ENCODE results near the gene RBMS3. TPM values are rescaled to one million over a fixed set of nuclear protein-coding genes. Genes with fewer than 3 reads are reported as not detected.

Gene RBMS3
- total RNA-seq, 4 donors from 2014 or later = 2.8 to 77.6 (median 13.7) TPM

DNA sequence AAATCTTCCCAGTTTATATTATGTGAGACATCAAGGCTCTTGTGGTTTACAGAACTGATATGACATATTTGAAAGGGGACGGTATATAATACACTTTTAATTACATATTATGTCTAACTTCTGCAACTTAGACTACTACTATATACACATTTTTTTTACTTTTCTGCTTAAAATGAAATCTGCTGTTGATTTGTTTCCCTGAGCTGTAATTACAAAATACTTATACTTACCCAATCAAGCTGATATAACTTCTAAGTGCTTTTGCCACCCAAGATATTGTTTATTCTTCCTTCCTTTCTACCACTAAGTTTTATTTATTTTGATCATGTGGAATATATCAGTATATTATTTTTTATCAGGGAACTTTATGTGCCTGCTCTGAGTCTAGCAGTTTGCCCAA, 671.6 kb downstream of the RBMS3 start:
- no peaks in the 10 kb centered on the region for H3K27me3 ChIP-seq
- H3K4me3 ChIP-seq = no peak overlapping the region
- H3K36me3 ChIP-seq = no peaks in the 10 kb centered on the region
- no peak overlapping the region for H3K27ac ChIP-seq
- H3K4me1 ChIP-seq = no peaks in the 10 kb centered on the region
- no peak for DNase-seq
- H3K9me3 ChIP-seq = no peaks in the 10 kb centered on the region
- TF ChIP-seq POLR2A (IDR thresholded peaks at IDR 0.05) = no peak
- TF ChIP-seq, protein P1, sequence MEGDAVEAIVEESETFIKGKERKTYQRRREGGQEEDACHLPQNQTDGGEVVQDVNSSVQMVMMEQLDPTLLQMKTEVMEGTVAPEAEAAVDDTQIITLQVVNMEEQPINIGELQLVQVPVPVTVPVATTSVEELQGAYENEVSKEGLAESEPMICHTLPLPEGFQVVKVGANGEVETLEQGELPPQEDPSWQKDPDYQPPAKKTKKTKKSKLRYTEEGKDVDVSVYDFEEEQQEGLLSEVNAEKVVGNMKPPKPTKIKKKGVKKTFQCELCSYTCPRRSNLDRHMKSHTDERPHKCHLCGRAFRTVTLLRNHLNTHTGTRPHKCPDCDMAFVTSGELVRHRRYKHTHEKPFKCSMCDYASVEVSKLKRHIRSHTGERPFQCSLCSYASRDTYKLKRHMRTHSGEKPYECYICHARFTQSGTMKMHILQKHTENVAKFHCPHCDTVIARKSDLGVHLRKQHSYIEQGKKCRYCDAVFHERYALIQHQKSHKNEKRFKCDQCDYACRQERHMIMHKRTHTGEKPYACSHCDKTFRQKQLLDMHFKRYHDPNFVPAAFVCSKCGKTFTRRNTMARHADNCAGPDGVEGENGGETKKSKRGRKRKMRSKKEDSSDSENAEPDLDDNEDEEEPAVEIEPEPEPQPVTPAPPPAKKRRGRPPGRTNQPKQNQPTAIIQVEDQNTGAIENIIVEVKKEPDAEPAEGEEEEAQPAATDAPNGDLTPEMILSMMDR (IDR thresholded peaks at IDR 0.05) = no peak

DNA sequence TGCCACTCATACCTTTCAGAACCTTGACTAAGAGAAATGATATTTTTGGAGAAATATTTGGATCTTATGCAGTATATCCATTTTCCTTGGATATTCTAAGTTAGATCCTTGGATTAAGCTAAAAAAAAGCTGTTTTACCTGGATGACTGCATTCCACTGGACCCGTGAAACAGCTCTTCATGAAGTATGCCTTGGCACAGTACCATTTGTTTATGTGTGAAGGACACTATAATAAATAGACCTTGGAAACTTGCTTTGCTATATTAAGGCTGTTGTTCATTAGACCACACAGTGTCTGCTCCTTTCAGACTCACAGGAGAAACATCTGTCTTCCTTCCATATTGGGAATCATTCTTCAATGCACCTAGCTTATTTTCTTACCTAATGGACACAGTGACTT, 674.5 kb downstream of the RBMS3 start:
- H3K27me3 ChIP-seq = no peaks in the 10 kb centered on the region
- TF ChIP-seq, protein P1 (IDR thresholded peaks at IDR 0.05) = no peak
- TF ChIP-seq POLR2A (IDR thresholded peaks at IDR 0.05) = no peak
- no peak overlapping the region for H3K27ac ChIP-seq
- H3K9me3 ChIP-seq = no peaks in the 10 kb centered on the region
- H3K4me3 ChIP-seq = no peak overlapping the region
- no peaks in the 10 kb centered on the region for H3K36me3 ChIP-seq
- H3K4me1 ChIP-seq = no peaks in the 10 kb centered on the region
- no peak for DNase-seq

DNA sequence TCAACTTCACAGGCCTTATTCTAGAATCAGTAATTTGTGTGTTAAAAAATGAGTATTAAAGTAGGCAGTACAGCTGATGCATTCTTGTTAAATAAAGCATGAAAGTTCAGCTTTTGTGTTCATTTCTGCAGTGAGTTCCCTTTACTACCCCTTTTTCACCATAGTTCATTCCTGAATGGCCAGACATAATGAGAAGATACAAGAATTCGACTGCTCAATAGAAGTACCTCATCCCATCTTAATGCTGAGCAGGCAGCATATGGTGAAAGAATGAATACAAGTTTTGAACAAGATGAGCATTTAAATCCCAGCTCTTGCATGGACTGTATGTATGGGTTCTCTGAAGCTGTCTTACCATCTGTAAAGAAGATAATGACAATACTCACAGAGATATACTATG, 677.9 kb downstream of the RBMS3 start:
- TF ChIP-seq POLR2A (IDR thresholded peaks at IDR 0.05) = no peak
- TF ChIP-seq, protein P1 (IDR thresholded peaks at IDR 0.05) = no peak
- H3K27me3 ChIP-seq = no peaks in the 10 kb centered on the region
- no peak overlapping the region for H3K4me3 ChIP-seq
- H3K9me3 ChIP-seq = no peaks in the 10 kb centered on the region
- no peak for DNase-seq
- H3K36me3 ChIP-seq = no peaks in the 10 kb centered on the region
- H3K27ac ChIP-seq = no peak overlapping the region
- H3K4me1 ChIP-seq = no peaks in the 10 kb centered on the region

DNA sequence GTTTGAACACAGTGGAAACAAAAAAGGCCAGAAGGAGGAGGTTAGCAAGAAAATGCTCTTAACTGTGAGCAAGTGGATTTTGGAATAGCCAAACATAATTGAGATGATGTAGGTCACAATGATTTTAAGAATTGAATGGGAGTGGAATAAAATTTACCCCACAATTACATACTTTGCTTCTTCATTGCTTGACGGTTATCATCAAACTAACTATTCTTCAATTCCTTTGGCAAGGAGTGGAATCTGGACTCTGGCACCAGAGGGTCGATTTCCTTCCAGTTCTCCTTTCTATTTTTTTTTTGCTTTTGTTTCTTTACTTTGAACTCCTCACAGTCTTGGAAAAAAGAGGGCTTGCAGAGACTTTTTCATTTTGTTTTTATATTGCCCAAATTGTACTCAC, 691.0 kb downstream of the RBMS3 start:
- Histone ChIP-seq H3K9me3 (no peaks in the 10 kb centered on the region), H3K4me3 (no peak overlapping the region), H3K27me3 (no peaks in the 10 kb centered on the region), H3K4me1 (no peaks in the 10 kb centered on the region), H3K36me3 (no peaks in the 10 kb centered on the region), H3K27ac (no peak overlapping the region)
- TF ChIP-seq POLR2A (IDR thresholded peaks at IDR 0.05) = no peak
- TF ChIP-seq, protein P1 (IDR thresholded peaks at IDR 0.05) = no peak
- no peak for DNase-seq

DNA sequence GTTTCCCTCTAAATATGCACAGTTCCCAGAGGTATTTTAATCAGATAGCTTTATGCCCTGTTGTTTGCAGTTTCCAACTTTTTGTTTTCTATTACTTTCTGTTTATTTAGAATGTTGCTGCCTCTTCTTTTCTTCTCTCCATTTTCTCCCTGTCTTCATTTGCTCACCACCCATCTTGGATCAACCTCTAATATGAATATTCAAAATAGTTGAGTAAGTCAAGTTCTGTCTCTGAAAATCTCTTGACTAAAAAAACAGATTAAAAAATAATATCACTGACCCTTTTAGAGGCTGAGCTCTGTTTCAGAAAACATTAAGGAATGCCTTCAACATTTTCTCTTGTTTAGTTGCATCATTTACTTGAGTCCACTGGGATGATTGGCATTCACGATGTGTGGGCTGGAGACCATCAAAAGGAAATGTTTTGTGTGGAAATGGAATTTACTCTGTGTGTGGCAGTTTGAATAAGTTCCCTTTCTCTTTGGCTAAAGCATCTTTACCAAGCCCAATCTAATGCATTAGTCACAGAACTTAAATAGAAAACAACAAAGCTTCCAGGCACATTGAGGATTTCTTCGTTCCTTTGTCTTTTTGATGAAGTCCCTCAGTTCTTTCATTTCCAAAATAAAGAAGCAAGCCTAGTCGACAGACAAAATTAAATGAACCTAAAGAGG, 691.6 kb downstream of the RBMS3 start:
- no peaks in the 10 kb centered on the region for H3K36me3 ChIP-seq
- H3K27me3 ChIP-seq = no peaks in the 10 kb centered on the region
- no peaks in the 10 kb centered on the region for H3K4me1 ChIP-seq
- no peak overlapping the region for H3K4me3 ChIP-seq
- H3K27ac ChIP-seq = no peak overlapping the region
- TF ChIP-seq, protein P1 (IDR thresholded peaks at IDR 0.05) = no peak
- TF ChIP-seq POLR2A (IDR thresholded peaks at IDR 0.05) = no peak
- H3K9me3 ChIP-seq = no peaks in the 10 kb centered on the region
- no peak for DNase-seq

DNA sequence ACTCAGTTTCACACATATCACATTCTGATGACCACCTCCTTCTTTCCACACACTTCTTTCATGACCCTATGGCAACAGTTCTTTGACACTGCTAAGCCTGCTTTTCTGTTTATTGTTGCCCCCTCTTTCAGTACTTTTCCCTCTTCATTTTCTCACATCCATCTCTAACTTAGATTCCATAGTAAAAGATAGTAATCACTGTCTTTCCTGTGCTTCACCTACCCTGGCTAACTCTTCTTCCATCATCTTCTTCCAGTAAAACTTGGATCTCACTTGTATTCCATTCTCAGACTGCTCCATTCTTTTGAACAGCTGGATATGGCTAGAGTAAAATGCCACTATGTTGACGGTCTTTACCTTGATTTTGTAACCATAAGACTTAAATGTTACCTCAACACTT, 692.9 kb downstream of the RBMS3 start:
- no peak for DNase-seq
- TF ChIP-seq POLR2A (IDR thresholded peaks at IDR 0.05) = no peak
- TF ChIP-seq, protein P1 (IDR thresholded peaks at IDR 0.05) = no peak
- Histone ChIP-seq H3K4me1 (no peaks in the 10 kb centered on the region), H3K9me3 (no peaks in the 10 kb centered on the region), H3K4me3 (no peak overlapping the region), H3K27me3 (no peaks in the 10 kb centered on the region), H3K36me3 (no peaks in the 10 kb centered on the region), H3K27ac (no peak overlapping the region)
